Subcutaneous abdominal adipose tissue (tissue), 5 donors: ENCODE results near the gene PLEKHA6.

Experiments
- H3K27ac ChIP-seq: one replicate; pipeline ENCODE4 v1.7.0; 2013; ENCODE audit warnings: low read depth, mild to moderate bottlenecking, inconsistent platforms, low read length, moderate library complexity
- H3K27me3 ChIP-seq, 5 donors: one replicate each; pipeline ENCODE4 v1.7.0; 2013; ENCODE audit warnings: low read length in 5 of 5, inconsistent platforms in 1 of 5; ENCODE audit not compliant: control insufficient read depth in 5 of 5, insufficient read depth in 4 of 5
- H3K36me3 ChIP-seq, 5 donors: one replicate each; pipeline ENCODE4 v1.7.0; 2013; ENCODE audit warnings: low read length in 5 of 5; ENCODE audit not compliant: control insufficient read depth in 5 of 5, insufficient read depth in 5 of 5
- H3K4me1 ChIP-seq, 5 donors: one replicate each; pipeline ENCODE4 v1.7.0; 2013; ENCODE audit warnings: low read length in 5 of 5, mild to moderate bottlenecking in 3 of 5, moderate library complexity in 1 of 5; ENCODE audit not compliant: control insufficient read depth in 5 of 5, insufficient read depth in 5 of 5
- H3K4me3 ChIP-seq, 5 donors: one replicate each; pipeline ENCODE4 v1.7.0; 2013; ENCODE audit warnings: low read length in 5 of 5, low read depth in 1 of 5
- H3K9ac ChIP-seq, 5 donors: one replicate each; pipeline ENCODE4 v1.7.0; 2013; ENCODE audit warnings: low read length in 5 of 5, mild to moderate bottlenecking in 4 of 5, moderate library complexity in 3 of 5
- H3K9me3 ChIP-seq, 5 donors: one replicate each; pipeline ENCODE4 v1.7.0; 2013; ENCODE audit warnings: low read length in 5 of 5; ENCODE audit not compliant: control insufficient read depth in 5 of 5
- donor health status: healthy.
- donor health status: healthy.
- donor health status: healthy.
- donor health status: healthy.
- donor health status: healthy.

PLEKHA6 gene

GRCh38 chr1:204216880-204217647, 142.7 kb downstream of the PLEKHA6 start:
- no peak overlapping the region for H3K9ac ChIP-seq
- H3K27ac ChIP-seq = no peak overlapping the region
- no peaks in the 10 kb centered on the region for H3K27me3 ChIP-seq
- H3K4me3 ChIP-seq = no peak overlapping the region
- H3K36me3 ChIP-seq = peaks cover 0 to 2% (median 0%) of the 10 kb centered on the region in 5 donors
- H3K9me3 ChIP-seq = no peaks in the 10 kb centered on the region
- peaks cover 0 to 23% (median 16%) of the 10 kb centered on the region in 5 donors for H3K4me1 ChIP-seq

GRCh38 chr1:204216236-204216635, 143.5 kb downstream of the PLEKHA6 start:
- no peaks in the 10 kb centered on the region for H3K27me3 ChIP-seq
- H3K4me1 ChIP-seq = peaks cover 0 to 23% (median 16%) of the 10 kb centered on the region in 5 donors
- no peak overlapping the region for H3K4me3 ChIP-seq
- no peaks in the 10 kb centered on the region for H3K36me3 ChIP-seq
- no peak overlapping the region for H3K27ac ChIP-seq
- no peak overlapping the region for H3K9ac ChIP-seq
- H3K9me3 ChIP-seq = no peaks in the 10 kb centered on the region

GRCh38 chr1:204213668-204214662, 145.8 kb downstream of the PLEKHA6 start, which contains the start of gene GOLT1A:
Gene GOLT1A (minus strand): TSS chr1:204213988. CDS start chr1:204213906, 82 bp downstream.
- peak within 1 kb of the TSS in 4 of 5 donors; percentile 5 to 42 (median 30) for H3K4me3 ChIP-seq
- H3K9ac ChIP-seq = no peak within 1 kb of the TSS
- peaks cover 0 to 10% (median 8%) of the 10 kb centered on the region in 5 donors for H3K4me1 ChIP-seq
- no peaks in the 10 kb centered on the region for H3K36me3 ChIP-seq
- H3K27me3 ChIP-seq = no peaks in the 10 kb centered on the region
- H3K9me3 ChIP-seq = no peaks in the 10 kb centered on the region
- no peak within 1 kb of the TSS for H3K27ac ChIP-seq

- no peak overlapping the region for H3K27ac ChIP-seq
- H3K4me1 ChIP-seq = peaks cover 0 to 10% (median 8%) of the 10 kb centered on the region in 5 donors
- H3K9ac ChIP-seq = no peak overlapping the region
- H3K36me3 ChIP-seq = no peaks in the 10 kb centered on the region
- H3K4me3 ChIP-seq = no peak overlapping the region
- no peaks in the 10 kb centered on the region for H3K9me3 ChIP-seq
- no peaks in the 10 kb centered on the region for H3K27me3 ChIP-seq
Measured at GRCh38 chr1:204212715-204213114, 147.0 kb downstream of the PLEKHA6 start.

- Histone ChIP-seq H3K9me3 (no peaks in the 10 kb centered on the region), H3K9ac (no peak overlapping the region), H3K27ac (no peak overlapping the region), H3K4me3 (no peak overlapping the region), H3K36me3 (no peaks in the 10 kb centered on the region), H3K4me1 (peaks cover 0 to 14% (median 14%) of the 10 kb centered on the region in 5 donors), H3K27me3 (peaks cover 0 to 5% (median 0%) of the 10 kb centered on the region in 5 donors)
Measured at GRCh38 chr1:204211046-204211445, 148.7 kb downstream of the PLEKHA6 start.

GRCh38 chr1:204207136-204207616, 152.6 kb downstream of the PLEKHA6 start:
- H3K27me3 ChIP-seq = peaks cover 7 to 20% (median 12%) of the 10 kb centered on the region in 5 donors
- H3K9ac ChIP-seq = no peak overlapping the region
- no peaks in the 10 kb centered on the region for H3K36me3 ChIP-seq
- no peaks in the 10 kb centered on the region for H3K9me3 ChIP-seq
- H3K4me3 ChIP-seq = no peak overlapping the region
- no peak overlapping the region for H3K27ac ChIP-seq
- H3K4me1 ChIP-seq = peaks cover 0 to 9% (median 5%) of the 10 kb centered on the region in 5 donors

- Histone ChIP-seq H3K27ac (no peak overlapping the region), H3K36me3 (no peaks in the 10 kb centered on the region)
Measured at GRCh38 chr1:204206121-204206520, 153.6 kb downstream of the PLEKHA6 start.

GRCh38 chr1:204205486-204205885, 154.2 kb downstream of the PLEKHA6 start:
- Histone ChIP-seq H3K4me3 (no peak overlapping the region), H3K27me3 (peaks cover 7 to 26% (median 12%) of the 10 kb centered on the region in 5 donors), H3K9me3 (no peaks in the 10 kb centered on the region), H3K27ac (no peak overlapping the region), H3K36me3 (no peaks in the 10 kb centered on the region), H3K4me1 (peaks cover 0 to 9% (median 5%) of the 10 kb centered on the region in 5 donors), H3K9ac (no peak overlapping the region)

More at GRCh38 chr1:204206121-204206520, 153.6 kb downstream of the PLEKHA6 start:
- H3K27me3 ChIP-seq = peaks cover 7 to 26% (median 12%) of the 10 kb centered on the region in 5 donors
- no peaks in the 10 kb centered on the region for H3K9me3 ChIP-seq
- H3K4me3 ChIP-seq = no peak overlapping the region
- H3K9ac ChIP-seq = no peak overlapping the region
- H3K4me1 ChIP-seq = peaks cover 0 to 9% (median 5%) of the 10 kb centered on the region in 5 donors

GRCh38 chr1:204204944-204205343, 154.8 kb downstream of the PLEKHA6 start:
- no peak overlapping the region for H3K9ac ChIP-seq
- peaks cover 7 to 26% (median 12%) of the 10 kb centered on the region in 5 donors for H3K27me3 ChIP-seq
- H3K9me3 ChIP-seq = no peaks in the 10 kb centered on the region
- no peaks in the 10 kb centered on the region for H3K36me3 ChIP-seq
- no peak overlapping the region for H3K27ac ChIP-seq
- peaks cover 0 to 9% (median 5%) of the 10 kb centered on the region in 5 donors for H3K4me1 ChIP-seq
- H3K4me3 ChIP-seq = no peak overlapping the region
